HG03066 (cell line): ENCODE data around the gene BRCA1.
"Not testable (repeated sequence)": the region's sequence is repeated elsewhere in the genome, so short reads cannot be mapped to it uniquely, and the experiment has no call there.

Source experiments
- ATAC-seq: cut with Tn5 transposase; IDR thresholded peaks from one replicate; pipeline ENCODE4 v1.9.1; 2021; ENCODE audit warnings: low read depth; ENCODE audit not compliant: unreplicated experiment

Gene BRCA1

DNA sequence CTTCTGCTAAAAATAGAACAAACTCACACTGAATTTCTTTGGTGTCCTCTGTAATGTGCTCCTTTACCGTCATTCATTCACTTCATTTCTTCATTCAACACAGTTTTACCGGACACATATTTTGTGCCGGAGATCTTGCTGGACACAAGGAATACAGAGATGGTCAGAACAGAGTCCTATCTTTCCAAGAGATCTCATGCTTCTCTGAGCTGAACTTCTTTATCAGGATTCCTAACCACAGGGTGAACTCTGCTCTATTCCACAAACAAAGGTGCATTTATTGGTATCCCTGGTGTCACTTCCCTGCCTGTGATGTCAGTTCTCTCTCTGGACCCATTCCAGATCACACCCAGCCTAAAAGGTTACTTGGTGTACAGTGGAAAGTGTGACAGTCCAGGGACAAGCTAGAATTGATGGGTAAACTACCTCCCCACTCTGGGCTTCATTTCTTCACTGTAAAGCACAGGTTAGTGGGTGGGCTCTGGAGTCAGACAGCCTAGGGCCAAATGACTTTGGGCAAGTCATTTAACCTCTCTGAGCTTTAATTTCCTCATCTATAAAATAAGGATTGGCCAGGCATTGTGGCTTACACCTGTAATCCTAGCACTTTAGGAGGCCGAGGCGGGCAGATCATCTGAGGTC, 114.4 kb downstream of the BRCA1 start:
- no peak for ATAC-seq

DNA sequence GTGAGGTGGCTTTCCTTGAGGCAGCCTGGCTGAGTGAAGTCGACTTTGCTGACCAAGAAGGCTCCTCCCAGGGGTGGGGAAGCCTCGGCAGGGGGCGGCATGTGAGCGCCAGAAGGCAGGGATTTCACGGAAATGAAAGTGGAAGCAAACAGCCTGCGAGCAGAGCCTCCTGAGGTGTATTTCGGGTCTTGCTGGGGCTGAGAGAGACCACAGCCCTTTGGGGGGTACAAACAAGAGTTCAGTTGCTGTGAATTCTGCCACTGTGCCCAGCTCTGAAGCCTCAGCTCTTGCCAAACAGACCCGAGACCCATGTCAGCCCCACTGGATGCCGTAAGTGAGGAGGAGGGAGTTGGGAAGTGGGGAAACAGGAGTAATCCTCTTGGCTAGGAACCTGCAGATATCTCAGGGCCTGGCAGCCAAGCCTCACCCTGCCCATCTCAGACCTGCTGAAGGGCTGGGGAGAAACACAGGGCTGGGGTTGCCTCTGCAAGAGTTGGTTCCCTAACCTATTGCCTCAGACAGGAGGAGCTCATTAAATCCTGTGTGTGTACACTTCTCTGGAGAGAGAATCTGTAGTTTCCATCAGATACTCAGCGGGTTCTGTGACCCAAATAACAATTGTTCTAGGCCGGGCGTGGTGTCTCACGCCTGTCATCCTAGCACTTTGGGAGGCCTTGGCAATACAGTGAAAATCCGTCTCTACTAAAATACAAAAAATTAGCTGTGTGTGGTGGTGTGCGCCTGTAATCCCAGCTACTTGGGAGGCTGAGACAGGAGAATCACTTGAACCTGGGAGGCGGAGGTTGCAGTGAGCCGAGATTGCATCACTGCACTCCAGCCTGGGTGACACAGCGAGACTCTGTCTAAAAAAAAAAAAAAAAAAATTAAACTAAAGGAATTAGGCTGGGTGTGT, 118.3 kb downstream of the BRCA1 start, which contains the start of gene IFI35:
IFI35 (plus strand) TSS at position 146 of the 913 bp plus-strand sequence; CDS start at position 310, 164 bp downstream.
- peak; percentile 63 for ATAC-seq

DNA sequence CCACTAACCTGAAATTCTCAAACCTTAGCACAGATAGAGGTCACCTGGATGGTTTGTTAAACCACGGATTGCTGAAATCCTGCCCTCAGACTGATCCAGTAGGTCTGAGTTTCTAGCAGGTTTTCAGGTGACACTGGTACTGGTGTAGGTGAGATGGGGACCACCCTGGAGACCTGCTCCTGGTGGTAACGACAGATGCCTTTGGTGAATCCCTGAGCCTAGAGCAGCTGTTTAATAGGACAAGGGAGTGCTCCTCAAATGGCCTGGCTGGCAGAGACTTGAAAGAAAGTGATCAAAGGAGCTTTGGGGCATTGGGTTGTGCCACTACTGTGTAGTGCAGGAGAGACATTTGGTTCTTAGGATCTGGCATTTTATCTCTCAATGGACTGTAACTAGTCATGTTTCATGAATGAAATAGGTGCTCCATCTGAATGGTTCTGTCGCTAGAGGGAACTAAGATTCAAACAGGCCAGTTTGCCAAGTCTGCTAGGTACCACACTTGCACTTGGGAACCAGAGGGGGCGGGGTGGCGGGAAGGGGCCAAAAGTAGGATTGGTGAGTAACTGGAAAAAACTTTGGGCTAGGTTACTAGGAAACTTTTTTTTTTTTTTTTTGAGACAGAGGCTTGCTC, 121.5 kb downstream of the BRCA1 start:
- no peak for ATAC-seq

DNA sequence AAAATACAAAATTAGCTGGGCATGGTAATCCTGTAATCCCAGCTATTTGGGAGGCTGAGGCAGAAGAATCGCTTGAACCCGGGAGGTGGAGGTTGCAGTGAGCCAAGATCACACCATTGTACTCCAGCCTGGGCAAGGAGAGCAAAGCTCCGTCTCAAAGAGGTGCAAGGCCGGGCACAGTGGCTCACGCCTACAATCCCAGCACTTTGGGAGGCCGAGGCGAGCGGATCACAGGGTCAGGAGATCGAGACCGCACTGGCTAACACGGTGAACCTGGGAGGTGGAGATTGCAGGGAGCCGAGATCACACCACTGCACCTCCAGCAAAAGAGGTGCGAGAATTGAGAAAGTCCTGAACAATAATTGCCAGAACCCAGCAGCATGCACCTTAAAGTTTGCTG, 124.3 kb downstream of the BRCA1 start:
- not testable (repeated sequence) for ATAC-seq

DNA sequence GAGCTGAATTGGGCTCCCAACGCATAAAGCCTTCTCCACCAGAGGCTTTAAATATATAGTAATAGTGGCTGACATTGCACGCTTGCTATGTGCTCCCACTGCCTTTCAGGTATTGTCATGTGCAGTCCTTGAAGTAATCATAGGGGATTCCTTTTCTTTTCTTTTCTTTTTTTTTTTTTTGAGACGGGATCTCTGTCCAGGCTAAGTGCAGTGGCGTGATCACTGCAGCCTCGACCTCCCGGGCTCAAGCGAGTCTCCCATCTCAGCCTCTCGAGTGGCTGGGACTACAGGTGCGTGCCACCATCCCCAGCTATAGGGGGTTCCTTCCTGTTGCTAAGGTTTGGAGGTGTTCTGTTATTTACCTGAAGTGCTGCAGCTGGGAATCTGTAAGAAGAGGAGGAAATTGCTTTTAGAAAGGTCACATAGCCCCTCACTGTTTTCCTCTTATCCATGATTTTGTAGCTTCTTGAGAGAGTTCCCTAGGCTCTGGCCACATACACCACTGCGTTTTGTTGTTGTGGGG, 126.1 kb downstream of the BRCA1 start:
- no peak for ATAC-seq

DNA sequence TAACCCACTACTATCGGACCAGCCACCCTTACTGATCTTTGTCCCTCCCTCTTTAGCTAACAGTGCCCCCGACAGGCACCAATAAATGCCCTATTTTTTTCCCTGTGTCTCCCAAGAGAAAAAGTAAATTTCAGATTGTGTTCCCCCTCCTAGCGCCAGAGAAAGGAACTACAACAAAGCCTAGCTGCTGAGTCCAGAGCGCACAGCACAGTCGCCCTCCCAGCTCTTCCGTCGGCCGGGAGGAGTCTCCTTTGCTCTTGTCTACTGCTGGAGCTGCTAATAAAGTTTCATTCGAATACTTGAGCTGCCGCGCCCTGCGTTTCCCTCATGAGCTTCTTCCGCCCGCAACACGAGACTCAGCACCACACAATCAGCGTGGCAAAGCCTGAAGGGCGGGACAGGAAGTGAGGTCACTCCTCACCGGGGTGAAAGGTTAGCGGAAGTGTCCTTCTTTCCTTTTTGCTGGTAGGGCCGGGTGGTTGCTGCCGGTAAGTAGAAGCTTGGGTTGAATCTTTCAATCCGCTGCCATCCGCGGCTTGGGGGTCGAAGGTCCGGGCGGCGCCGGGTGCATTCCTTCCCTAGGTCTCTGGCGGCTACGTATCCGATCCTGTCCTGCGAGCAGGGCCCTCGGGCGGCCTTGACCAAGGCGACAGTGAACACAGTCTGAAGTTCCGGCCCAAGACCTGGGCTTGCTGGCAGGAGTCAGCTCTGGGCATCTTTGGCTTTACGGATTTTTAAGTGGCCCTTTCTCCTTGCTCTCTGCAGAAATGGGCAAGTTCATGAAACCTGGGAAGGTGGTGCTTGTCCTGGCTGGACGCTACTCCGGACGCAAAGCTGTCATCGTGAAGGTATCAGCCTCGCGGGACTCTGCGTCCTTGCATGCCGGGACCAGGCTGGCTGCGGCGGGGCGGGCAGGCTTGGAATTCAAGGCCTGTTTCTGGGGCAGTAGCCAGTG, 126.9 kb downstream of the BRCA1 start, which contains the start of gene RPL27:
RPL27 (plus strand) TSS at position 436 of the 955 bp plus-strand sequence; CDS start at position 768, 332 bp downstream.
- ATAC-seq, result peak; percentile 92

DNA sequence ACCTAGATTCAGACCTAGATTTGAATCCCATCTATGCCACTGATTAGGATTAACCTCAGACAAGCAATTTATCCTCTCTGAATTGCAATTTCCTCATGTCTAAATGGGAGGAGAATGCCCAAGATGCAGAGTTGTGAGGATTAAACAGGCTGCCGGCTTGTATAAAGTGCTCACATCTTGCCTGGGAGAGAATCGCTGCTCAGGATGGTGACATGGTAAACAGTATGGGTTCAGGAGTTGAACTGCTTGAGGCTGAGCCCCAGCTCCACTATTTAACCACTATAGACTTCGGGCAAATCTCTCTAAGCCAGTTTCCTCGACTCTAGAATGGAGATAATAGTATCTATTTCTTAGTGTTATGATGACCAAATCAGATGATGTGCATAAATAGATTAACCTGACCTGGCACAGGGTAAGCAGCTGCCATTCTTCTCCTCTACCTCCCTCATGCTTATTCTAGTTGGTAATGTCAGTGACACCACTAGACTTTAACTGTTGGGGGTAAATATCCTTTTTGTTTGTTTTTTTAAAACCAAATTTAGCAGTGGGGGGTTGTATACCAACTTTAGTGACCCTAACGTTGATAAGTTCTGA, 127.7 kb downstream of the BRCA1 start:
- no peak for ATAC-seq
